H1 (cell line): ENCODE data around the gene TMEM45B. TPM values are rescaled to one million over a fixed set of nuclear protein-coding genes. Genes with fewer than 3 reads are reported as not detected.

Experiments used
- CTCF ChIA-PET: fragments of 300-600 bp; sonication (Branson Sonifier 250); formaldehyde crosslinking; loops from one replicate; lab custom pipeline; 2021; ENCODE audit not compliant: partially characterized antibody; lab: Charles Lee
- POLR2A ChIA-PET: fragments of 300-600 bp; sonication (Branson Sonifier 250); formaldehyde crosslinking; loops from one replicate; lab custom pipeline; 2021; ENCODE audit warnings: inconsistent platforms; ENCODE audit not compliant: partially characterized antibody; lab: Charles Lee
- DNase-seq, 2 experiments: peaks; one replicate each; pipeline versions ENCODE4 v3.0.0 to v3.0.0-alpha.2; 2010 to 2022; ENCODE audit warnings: low spot score in 2 of 2, low read depth in 1 of 2, mixed read lengths in 1 of 2
- FAIRE-seq: peaks from 2 replicates; lab custom pipeline; 2011; peaks lifted over from hg19 to GRCh38; lab: Jason Lieb, UNC
- H2AFZ ChIP-seq: 2 replicates; pipeline ENCODE4 v1.8.1; 2012; ENCODE audit warnings: low read length, inconsistent platforms
- H2AK5ac ChIP-seq: 2 replicates; pipeline ENCODE4 v1.6.1; 2013; ENCODE audit warnings: low read depth, low read length
- H2BK120ac ChIP-seq: replicated peaks from 2 replicates; pipeline ENCODE3; 2013; ENCODE audit warnings: low read depth, low read length, inconsistent platforms
- H2BK12ac ChIP-seq: 2 replicates; pipeline ENCODE4 v1.6.1; 2013; ENCODE audit warnings: low read depth, low read length
- H2BK15ac ChIP-seq: 2 replicates; pipeline ENCODE4 v1.6.1; 2013; ENCODE audit warnings: low read length
- H2BK20ac ChIP-seq: 2 replicates; pipeline ENCODE4 v1.6.1; 2013; ENCODE audit warnings: low read length
- H2BK5ac ChIP-seq: 2 replicates; pipeline ENCODE4 v1.6.1; 2013; ENCODE audit warnings: low read depth, low read length
- H3K14ac ChIP-seq: 2 replicates; pipeline ENCODE4 v1.6.1; 2013; ENCODE audit warnings: inconsistent platforms; ENCODE audit not compliant: insufficient read length
- H3K18ac ChIP-seq: 2 replicates; pipeline ENCODE4 v1.6.1; 2013; ENCODE audit warnings: low read length; ENCODE audit errors: extremely low read depth
- H3K23ac ChIP-seq: 2 replicates; pipeline ENCODE4 v1.6.1; 2013; ENCODE audit warnings: inconsistent platforms; ENCODE audit not compliant: insufficient read length
- H3K23me2 ChIP-seq: 2 replicates; pipeline ENCODE4 v1.6.1; 2013; ENCODE audit warnings: low read depth, low read length
- H3K27ac ChIP-seq: 2 replicates; pipeline ENCODE4 v1.6.1; 2011; ENCODE audit warnings: low read depth, low read length, inconsistent platforms
- H3K27me3 ChIP-seq, 4 experiments: replicated peaks in 1 of 4; 1 replicate in 1 of 4; 2 replicates in 3 of 4; pipeline versions ENCODE4 v1.6.1 to v1.8.1; 2011 to 2013; ENCODE audit warnings: low read length in 3 of 4, mild to moderate bottlenecking in 3 of 4, inconsistent platforms in 2 of 4, mixed read lengths in 2 of 4, moderate library complexity in 1 of 4; ENCODE audit not compliant: control insufficient read depth in 3 of 4, insufficient read depth in 3 of 4; ENCODE audit errors: extremely low read depth in 1 of 4
- H3K36me3 ChIP-seq, 4 experiments: 2 replicates each; pipeline versions ENCODE4 v1.6.1 to v1.8.1; 2011 to 2013; ENCODE audit warnings: mild to moderate bottlenecking in 4 of 4, low read length in 3 of 4, moderate library complexity in 2 of 4, control low read depth in 1 of 4, inconsistent platforms in 1 of 4; ENCODE audit not compliant: insufficient read depth in 4 of 4, control insufficient read depth in 2 of 4
- H3K4ac ChIP-seq: replicated peaks from 2 replicates; pipeline ENCODE3; 2013; ENCODE audit warnings: low read length, low read depth, mixed read lengths, inconsistent platforms; ENCODE audit not compliant: insufficient read length
- H3K4me1 ChIP-seq, 4 experiments: replicated peaks in 1 of 4; 1 replicate in 1 of 4; 2 replicates in 3 of 4; pipeline versions ENCODE4 v1.6.1 to v1.8.1; 2011 to 2013; ENCODE audit warnings: low read length in 3 of 4, inconsistent platforms in 2 of 4, mixed read lengths in 1 of 4; ENCODE audit not compliant: insufficient read depth in 4 of 4, control insufficient read depth in 3 of 4
- H3K4me2 ChIP-seq, 2 experiments: 2 replicates each; pipeline versions ENCODE4 v1.6.1 to v1.8.1; 2011 to 2013; ENCODE audit warnings: low read depth in 2 of 2, low read length in 2 of 2, control low read depth in 1 of 2, inconsistent platforms in 1 of 2, mild to moderate bottlenecking in 1 of 2; ENCODE audit not compliant: insufficient read depth in 1 of 2
- H3K4me3 ChIP-seq, 4 experiments: fragments of 200-600, 300-600 bp in 1 of 4; sonication (generic), shearing (Covaris generic), sonication (Bioruptor Twin) in 1 of 4; 2 replicates each; pipeline versions ENCODE4 v1.5.1 to v1.8.1; 2011 to 2016; ENCODE audit warnings: low read length in 4 of 4, low read depth in 3 of 4, control low read depth in 2 of 4, inconsistent platforms in 2 of 4, mild to moderate bottlenecking in 2 of 4, mixed read lengths in 1 of 4, moderate library complexity in 1 of 4; ENCODE audit not compliant: insufficient read depth in 2 of 4; ENCODE audit errors: extremely low read depth in 1 of 4
- H3K56ac ChIP-seq: replicated peaks from 2 replicates; pipeline ENCODE3; 2013; ENCODE audit warnings: low read depth, mild to moderate bottlenecking, mixed read lengths, low read length, inconsistent platforms; ENCODE audit not compliant: insufficient read length
- H3K79me1 ChIP-seq: 2 replicates; pipeline ENCODE4 v1.6.1; 2013; ENCODE audit warnings: low read depth, low read length, control low read depth
- H3K79me2 ChIP-seq, 2 experiments: 2 replicates each; pipeline versions ENCODE4 v1.6.1 to v1.8.1; 2012 to 2013; ENCODE audit warnings: low read length in 2 of 2, mild to moderate bottlenecking in 2 of 2, inconsistent platforms in 1 of 2; ENCODE audit not compliant: insufficient read depth in 2 of 2, control insufficient read depth in 1 of 2
- H3K9ac ChIP-seq, 4 experiments: replicated peaks in 1 of 4; 1 replicate in 1 of 4; 2 replicates in 3 of 4; pipeline versions ENCODE4 v1.6.1 to v1.8.1; 2011 to 2013; ENCODE audit warnings: low read depth in 3 of 4, low read length in 3 of 4, control low read depth in 2 of 4, mild to moderate bottlenecking in 2 of 4, moderate library complexity in 2 of 4, inconsistent platforms in 1 of 4; ENCODE audit errors: extremely low read depth in 1 of 4
- H3K9me3 ChIP-seq, 2 experiments: 2 replicates each; pipeline versions ENCODE4 v1.6.1 to v1.8.1; 2012 to 2013; ENCODE audit warnings: mild to moderate bottlenecking in 2 of 2, moderate library complexity in 2 of 2, control low read depth in 1 of 2, inconsistent platforms in 1 of 2, low read depth in 1 of 2, low read length in 1 of 2, mixed read lengths in 1 of 2; ENCODE audit not compliant: insufficient read depth in 2 of 2
- H4K20me1 ChIP-seq, 2 experiments: replicated peaks in 1 of 2; 2 replicates each; pipeline versions ENCODE3 to v1.8.1; 2011 to 2013; ENCODE audit warnings: inconsistent platforms in 2 of 2, low read length in 2 of 2, mild to moderate bottlenecking in 1 of 2; ENCODE audit not compliant: insufficient read depth in 2 of 2, control insufficient read depth in 1 of 2
- H4K5ac ChIP-seq: 2 replicates; pipeline ENCODE4 v1.6.1; 2013; ENCODE audit warnings: low read length, low read depth, mixed read lengths, inconsistent platforms; ENCODE audit not compliant: insufficient read length
- H4K8ac ChIP-seq: 2 replicates; pipeline ENCODE4 v1.8.0; 2013; ENCODE audit warnings: mild to moderate bottlenecking, moderate library complexity, low read length, inconsistent platforms; ENCODE audit not compliant: insufficient read depth; ENCODE audit errors: extremely low read depth
- H4K91ac ChIP-seq: replicated peaks from 2 replicates; pipeline ENCODE3; 2013; ENCODE audit warnings: low read length, mixed read lengths, inconsistent platforms; ENCODE audit not compliant: insufficient read length
- BACH1 ChIP-seq: IDR thresholded peaks from 2 replicates; pipeline ENCODE4 v1.6.1; 2012; ENCODE audit warnings: low read length, improper control_type of control experiment
- BRCA1 ChIP-seq: IDR thresholded peaks from 2 replicates; pipeline ENCODE4 v1.6.1; 2012; ENCODE audit warnings: low read depth, low read length, improper control_type of control experiment
- E2F6 ChIP-seq: IDR thresholded peaks from 2 replicates; pipeline ENCODE4 v1.6.1; 2012; ENCODE audit warnings: inconsistent platforms
- EZH2 ChIP-seq: fragments of 200-600 bp; sonication (generic); IDR thresholded peaks from 2 replicates; pipeline ENCODE4 v1.7.1; 2012; ENCODE audit warnings: low read depth, mild to moderate bottlenecking, moderate library complexity, low read length, inconsistent platforms; ENCODE audit not compliant: severe bottlenecking
- KDM1A ChIP-seq: fragments of 200-600, 300-600 bp; sonication (generic); IDR thresholded peaks from 2 replicates; pipeline ENCODE4 v1.7.1; 2016; ENCODE audit warnings: mild to moderate bottlenecking, low read length, borderline replicate concordance
- MAX ChIP-seq: IDR thresholded peaks from 2 replicates; pipeline ENCODE4 v1.6.1; 2012; ENCODE audit warnings: inconsistent platforms
- RBBP5 ChIP-seq: IDR thresholded peaks from 2 replicates; pipeline ENCODE4 v1.7.1; 2012; ENCODE audit warnings: low read depth, mild to moderate bottlenecking, inconsistent platforms, low read length, moderate library complexity, borderline replicate concordance
- RFX5 ChIP-seq: IDR thresholded peaks from 2 replicates; pipeline ENCODE4 v1.6.1; 2011; ENCODE audit warnings: low read depth, low read length, improper control_type of control experiment, borderline replicate concordance
- SP1 ChIP-seq: IDR thresholded peaks from 2 replicates; pipeline ENCODE4 v1.6.1; 2011; ENCODE audit warnings: low read depth, low read length
- USF2 ChIP-seq: IDR thresholded peaks from 2 replicates; pipeline ENCODE4 v1.6.1; 2011; ENCODE audit warnings: low read length, improper control_type of control experiment
- WGBS, 2 experiments: shearing (Covaris generic) in 1 of 2; methylation state at CpG; one replicate each; pipeline versions ENCODE4 v1.1.6 to v1.1.7; 2013 to 2015; ENCODE audit warnings: low lambda C conversion rate in 2 of 2, mixed read lengths in 2 of 2, inconsistent platforms in 1 of 2, low coverage in 1 of 2, missing lambda C conversion rate in 1 of 2; ENCODE audit not compliant: insufficient replicate concordance in 2 of 2, insufficient coverage in 1 of 2, insufficient read length in 1 of 2; ENCODE audit errors: extremely low coverage in 1 of 2, missing lambda C conversion rate in 1 of 2; 5-methylcytosine and 5-hydroxymethylcytosine counted together
- polyA plus RNA-seq, 7 experiments: library from polyadenylated mRNA; depleted of rRNA in 3 of 7; stranded (reverse) in 5 of 7; unstranded in 2 of 7; fragments of >200 nt in 5 of 7; fragments of 200-250 nt in 2 of 7; gene quantifications; 1 replicate in 5 of 7; 2 replicates in 1 of 7; 4 replicates in 1 of 7; pipeline versions ENCODE4 v1.2.1 to v1.2.3, GENCODE V29; 2011 to 2013; ENCODE audit warnings: missing spikeins in 2 of 7, mixed read lengths in 2 of 7
- total RNA-seq: library from RNA; stranded (reverse); fragmentation: NEBNext Ultra II Directional; extraction: Animal tissue kit (Norgen Biotek cat#: 25700); gene quantifications from 2 replicates; pipeline ENCODE4 v1.2.1, GENCODE V29; 2021

The TMEM45B gene
- total and polyA plus RNA-seq, 2 of the 8 experiments (the other 6 are each of a cell fraction or from before 2014, with no cell fraction given) = 0.23 TPM; not detected in 1

- no peak overlapping the region for H3K56ac ChIP-seq
- no peaks in the 10 kb centered on the region for H4K20me1 ChIP-seq
- WGBS, 2 experiments = 85% methylated on average over 4 of the region's 4 CpGs; no CpG with 5 or more reads in 1 of the 2 experiments
- H3K9me3 ChIP-seq = no peaks in the 10 kb centered on the region
- H3K4me3 ChIP-seq = no peak overlapping the region
- no peak for TF ChIP-seq RFX5
- TF ChIP-seq RBBP5 = no peak
- no peak for TF ChIP-seq USF2
- TF ChIP-seq EZH2 = no peak
- TF ChIP-seq E2F6 = no peak
- TF ChIP-seq MAX = no peak
- TF ChIP-seq SP1 = no peak
- no peak for TF ChIP-seq BRCA1
- TF ChIP-seq KDM1A = no peak
- no peak for TF ChIP-seq BACH1
- no peak overlapping the region for H3K4ac ChIP-seq
- H3K23me2 ChIP-seq = no peaks in the 10 kb centered on the region; the same call in 1 of the 2 replicates
- FAIRE-seq = no peak
- no peaks in the 10 kb centered on the region for H3K27me3 ChIP-seq
- H2BK120ac ChIP-seq = no peak overlapping the region
- H2BK5ac ChIP-seq = no peak overlapping the region
- no peak overlapping the region for H2BK20ac ChIP-seq
- ChIA-PET CTCF (interaction anchor here (1.4 kb wide), 1 partner anchor 54 kb away, joined by 3 read pairs; no protein-coding TSS in a partner anchor), POLR2A (no interaction called here)
- H3K4me1 ChIP-seq = no peaks in the 10 kb centered on the region
- no peak overlapping the region for H3K27ac ChIP-seq
- no peak overlapping the region for H3K4me2 ChIP-seq
- H3K23ac ChIP-seq = no peak overlapping the region
- no peak overlapping the region for H4K91ac ChIP-seq
- no peaks in the 10 kb centered on the region for H3K79me1 ChIP-seq
- no peak overlapping the region for H4K8ac ChIP-seq
- H2AFZ ChIP-seq = no peak overlapping the region
- H3K14ac ChIP-seq = no peak overlapping the region
- H2BK12ac ChIP-seq = no peak overlapping the region
- H3K18ac ChIP-seq = no peak overlapping the region
- no peak overlapping the region for H2AK5ac ChIP-seq
- no peaks in the 10 kb centered on the region for H3K36me3 ChIP-seq
- H3K79me2 ChIP-seq = no peaks in the 10 kb centered on the region
- no peak overlapping the region for H2BK15ac ChIP-seq
- H4K5ac ChIP-seq = no peak overlapping the region
- DNase-seq = no peak
- H3K9ac ChIP-seq = no peak overlapping the region
Observed at GRCh38 chr11:129840236-129840635, 24.6 kb downstream of the TMEM45B start.
